OCI-LY1 (cell line): ENCODE data around the gene NPR2.

Source experiments
- H2AFZ ChIP-seq: fragments of 200-600 bp; sonication (generic), shearing (Covaris generic); 2 replicates; pipeline ENCODE4 v1.6.0; 2014; ENCODE audit warnings: antibody characterized with exemption, mild to moderate bottlenecking, low read length
- H3F3A ChIP-seq: fragments of 200-600 bp; sonication (generic), shearing (Covaris generic); 2 replicates; pipeline ENCODE4 v1.6.0; 2014; ENCODE audit warnings: mild to moderate bottlenecking, antibody characterized with exemption, low read length, moderate library complexity; ENCODE audit not compliant: insufficient read depth
- H3K27ac ChIP-seq: fragments of 200-600 bp; sonication (generic); 2 replicates; pipeline ENCODE4 v1.5.1; 2014; ENCODE audit warnings: low read length, mixed run types, mild to moderate bottlenecking, low read depth; ENCODE audit not compliant: poor library complexity, severe bottlenecking
- H3K27me3 ChIP-seq: fragments of 200-600 bp; sonication (generic); 2 replicates; pipeline ENCODE4 v1.6.0; 2014; ENCODE audit warnings: antibody characterized with exemption, mild to moderate bottlenecking, low read length, moderate library complexity; ENCODE audit not compliant: insufficient read depth
- H3K36me3 ChIP-seq: fragments of 200-600 bp; sonication (generic); 2 replicates; pipeline ENCODE4 v1.6.1; 2014; ENCODE audit warnings: mild to moderate bottlenecking, antibody characterized with exemption, low read length, moderate library complexity, mixed read lengths; ENCODE audit not compliant: insufficient read depth
- H3K4me1 ChIP-seq: fragments of 200-600 bp; sonication (generic); 2 replicates; pipeline ENCODE4 v1.5.1; 2014; ENCODE audit warnings: mild to moderate bottlenecking, low read length, moderate library complexity; ENCODE audit not compliant: insufficient read depth, severe bottlenecking
- H3K4me2 ChIP-seq: fragments of 200-600 bp; sonication (generic), shearing (Covaris generic); 2 replicates; pipeline ENCODE4 v1.6.1; 2014; ENCODE audit warnings: low read length
- H3K4me3 ChIP-seq: fragments of 200-600 bp; sonication (generic); 2 replicates; pipeline ENCODE4 v1.5.1; 2014; ENCODE audit warnings: low read length, low read depth, mild to moderate bottlenecking, mixed read lengths; ENCODE audit not compliant: poor library complexity, severe bottlenecking
- H3K79me2 ChIP-seq: fragments of 200-600 bp; shearing (Covaris generic); 2 replicates; pipeline ENCODE4 v1.6.1; 2016; ENCODE audit warnings: mixed run types, low read length, mixed read lengths; ENCODE audit not compliant: insufficient read depth
- H3K9ac ChIP-seq: fragments of 200-600 bp; sonication (generic), shearing (Covaris generic); 2 replicates; pipeline ENCODE4 v1.6.1; 2014; ENCODE audit warnings: mild to moderate bottlenecking, low read length, mixed read lengths
- H3K9me2 ChIP-seq: fragments of 200-600 bp; sonication (generic), shearing (Covaris generic); 2 replicates; pipeline ENCODE4 v1.6.1; 2014; ENCODE audit warnings: low read depth, mild to moderate bottlenecking, low read length, mixed read lengths
- H3K9me3 ChIP-seq: fragments of 200-600 bp; shearing (Covaris generic); 2 replicates; pipeline ENCODE4 v1.6.1; 2014; ENCODE audit warnings: low read length, mixed read lengths
- H4K20me1 ChIP-seq: fragments of 200-600 bp; sonication (generic), shearing (Covaris generic); 2 replicates; pipeline ENCODE4 v1.6.0; 2016; ENCODE audit warnings: mild to moderate bottlenecking, low read length; ENCODE audit not compliant: insufficient read depth
- EZH2 ChIP-seq: fragments of 200-600 bp; sonication (generic), shearing (Covaris generic); IDR thresholded peaks from 2 replicates; pipeline ENCODE4 v1.8.0; 2017; ENCODE audit warnings: borderline replicate concordance, mixed run types, mild to moderate bottlenecking, antibody characterized with exemption, low read length, moderate library complexity, mixed read lengths
- TF ChIP-seq, protein P1 (sequence below): fragments of 200-600 bp; sonication (generic), shearing (Covaris generic); IDR thresholded peaks from 2 replicates; pipeline ENCODE4 v1.5.1; 2017; ENCODE audit warnings: mild to moderate bottlenecking, antibody characterized with exemption, low read length, moderate library complexity, mixed read lengths

NPR2 gene

DNA sequence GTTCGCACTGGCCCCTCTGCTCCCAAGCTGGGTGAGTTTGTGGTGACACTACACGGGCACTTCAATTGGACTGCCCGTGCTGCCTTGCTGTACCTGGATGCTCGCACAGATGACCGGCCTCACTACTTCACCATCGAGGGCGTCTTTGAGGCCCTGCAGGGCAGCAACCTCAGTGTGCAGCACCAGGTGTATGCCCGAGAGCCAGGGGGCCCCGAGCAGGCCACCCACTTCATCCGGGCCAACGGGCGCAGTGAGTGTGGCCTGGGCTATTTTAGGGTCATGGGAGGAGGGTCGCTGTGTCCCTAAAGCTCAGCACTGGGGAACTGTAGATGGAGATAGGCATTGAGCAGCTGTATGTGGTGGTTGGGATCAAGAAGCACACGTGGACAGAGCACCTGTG, 1.4 kb downstream of the NPR2 start:
- no peaks in the 10 kb centered on the region for H3K4me1 ChIP-seq
- H3K9me2 ChIP-seq: no peaks in the 10 kb centered on the region
- H3K27ac ChIP-seq: no peak overlapping the region
- no peak overlapping the region for H2AFZ ChIP-seq
- peaks cover 4% of the 10 kb centered on the region; the same call in 1 of the 2 replicates for H3K36me3 ChIP-seq
- no peak overlapping the region for H3K9ac ChIP-seq
- H3K4me3 ChIP-seq: no peak overlapping the region
- no peaks in the 10 kb centered on the region for H3F3A ChIP-seq
- no peaks in the 10 kb centered on the region for H3K79me2 ChIP-seq
- H3K9me3 ChIP-seq: no peaks in the 10 kb centered on the region
- no peak overlapping the region for H3K4me2 ChIP-seq
- TF ChIP-seq, protein P1, sequence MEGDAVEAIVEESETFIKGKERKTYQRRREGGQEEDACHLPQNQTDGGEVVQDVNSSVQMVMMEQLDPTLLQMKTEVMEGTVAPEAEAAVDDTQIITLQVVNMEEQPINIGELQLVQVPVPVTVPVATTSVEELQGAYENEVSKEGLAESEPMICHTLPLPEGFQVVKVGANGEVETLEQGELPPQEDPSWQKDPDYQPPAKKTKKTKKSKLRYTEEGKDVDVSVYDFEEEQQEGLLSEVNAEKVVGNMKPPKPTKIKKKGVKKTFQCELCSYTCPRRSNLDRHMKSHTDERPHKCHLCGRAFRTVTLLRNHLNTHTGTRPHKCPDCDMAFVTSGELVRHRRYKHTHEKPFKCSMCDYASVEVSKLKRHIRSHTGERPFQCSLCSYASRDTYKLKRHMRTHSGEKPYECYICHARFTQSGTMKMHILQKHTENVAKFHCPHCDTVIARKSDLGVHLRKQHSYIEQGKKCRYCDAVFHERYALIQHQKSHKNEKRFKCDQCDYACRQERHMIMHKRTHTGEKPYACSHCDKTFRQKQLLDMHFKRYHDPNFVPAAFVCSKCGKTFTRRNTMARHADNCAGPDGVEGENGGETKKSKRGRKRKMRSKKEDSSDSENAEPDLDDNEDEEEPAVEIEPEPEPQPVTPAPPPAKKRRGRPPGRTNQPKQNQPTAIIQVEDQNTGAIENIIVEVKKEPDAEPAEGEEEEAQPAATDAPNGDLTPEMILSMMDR: no peak
- no peak for TF ChIP-seq EZH2
- H3K27me3 ChIP-seq: no peaks in the 10 kb centered on the region
- H4K20me1 ChIP-seq: no peaks in the 10 kb centered on the region

DNA sequence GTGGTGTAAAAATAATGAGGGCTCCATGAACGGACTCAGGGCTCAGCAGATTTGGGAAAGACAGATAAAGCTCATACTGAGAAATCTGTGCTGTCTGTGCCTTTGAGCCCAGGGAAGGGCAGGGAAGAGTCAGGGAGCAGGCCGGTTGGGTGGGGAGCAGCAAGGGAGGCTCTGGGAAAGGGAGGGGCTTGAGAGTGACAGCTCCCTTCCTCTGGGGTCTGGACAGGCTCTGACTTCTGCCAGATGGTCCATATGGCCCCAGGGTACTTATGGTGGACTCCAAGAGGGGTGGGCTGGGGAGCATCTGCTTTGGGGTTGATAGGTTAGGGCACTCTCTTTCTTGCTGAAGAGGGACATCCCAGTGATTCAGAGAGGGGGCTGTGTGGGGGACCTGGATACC, 2.1 kb downstream of the NPR2 start:
- no peaks in the 10 kb centered on the region for H3K27me3 ChIP-seq
- H3F3A ChIP-seq: no peaks in the 10 kb centered on the region
- no peaks in the 10 kb centered on the region for H3K9me3 ChIP-seq
- no peak overlapping the region for H3K9ac ChIP-seq
- no peak overlapping the region for H3K27ac ChIP-seq
- H2AFZ ChIP-seq: no peak overlapping the region
- H4K20me1 ChIP-seq: no peaks in the 10 kb centered on the region
- no peak overlapping the region for H3K4me3 ChIP-seq
- no peaks in the 10 kb centered on the region for H3K4me1 ChIP-seq
- no peak overlapping the region for H3K4me2 ChIP-seq
- peaks cover 4% of the 10 kb centered on the region; the same call in 1 of the 2 replicates for H3K36me3 ChIP-seq
- TF ChIP-seq, protein P1: no peak
- TF ChIP-seq EZH2: no peak
- H3K79me2 ChIP-seq: no peaks in the 10 kb centered on the region
- H3K9me2 ChIP-seq: no peaks in the 10 kb centered on the region

DNA sequence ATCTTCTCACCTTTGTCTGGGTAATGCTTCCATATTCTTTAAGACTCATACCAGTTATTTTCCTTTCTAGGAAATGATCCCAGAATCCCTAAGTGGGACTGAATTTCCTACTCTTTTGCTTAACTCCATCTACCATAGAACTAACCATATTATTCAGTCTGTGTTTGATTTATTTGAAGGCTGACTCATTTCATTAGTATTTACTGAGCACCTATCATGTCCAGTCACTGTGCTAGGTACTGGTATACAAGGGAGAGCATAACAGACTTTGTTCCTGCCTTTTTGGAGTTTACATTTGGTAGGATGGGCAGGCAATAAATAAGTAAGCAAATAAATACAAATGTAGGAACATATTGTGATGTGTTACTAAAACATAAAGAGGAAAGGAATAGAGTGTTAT, 4.3 kb downstream of the NPR2 start:
- Histone ChIP-seq H2AFZ (no peak overlapping the region), H3K9me2 (no peaks in the 10 kb centered on the region), H3K27me3 (no peaks in the 10 kb centered on the region), H3K4me1 (no peaks in the 10 kb centered on the region), H3K79me2 (no peaks in the 10 kb centered on the region), H4K20me1 (no peaks in the 10 kb centered on the region), H3K4me3 (no peak overlapping the region), H3K27ac (no peak overlapping the region), H3F3A (no peaks in the 10 kb centered on the region), H3K36me3 (peaks cover 1% of the 10 kb centered on the region; the same call in 1 of the 2 replicates), H3K9ac (no peak overlapping the region), H3K9me3 (no peaks in the 10 kb centered on the region), H3K4me2 (no peak overlapping the region)
- TF ChIP-seq EZH2: no peak

DNA sequence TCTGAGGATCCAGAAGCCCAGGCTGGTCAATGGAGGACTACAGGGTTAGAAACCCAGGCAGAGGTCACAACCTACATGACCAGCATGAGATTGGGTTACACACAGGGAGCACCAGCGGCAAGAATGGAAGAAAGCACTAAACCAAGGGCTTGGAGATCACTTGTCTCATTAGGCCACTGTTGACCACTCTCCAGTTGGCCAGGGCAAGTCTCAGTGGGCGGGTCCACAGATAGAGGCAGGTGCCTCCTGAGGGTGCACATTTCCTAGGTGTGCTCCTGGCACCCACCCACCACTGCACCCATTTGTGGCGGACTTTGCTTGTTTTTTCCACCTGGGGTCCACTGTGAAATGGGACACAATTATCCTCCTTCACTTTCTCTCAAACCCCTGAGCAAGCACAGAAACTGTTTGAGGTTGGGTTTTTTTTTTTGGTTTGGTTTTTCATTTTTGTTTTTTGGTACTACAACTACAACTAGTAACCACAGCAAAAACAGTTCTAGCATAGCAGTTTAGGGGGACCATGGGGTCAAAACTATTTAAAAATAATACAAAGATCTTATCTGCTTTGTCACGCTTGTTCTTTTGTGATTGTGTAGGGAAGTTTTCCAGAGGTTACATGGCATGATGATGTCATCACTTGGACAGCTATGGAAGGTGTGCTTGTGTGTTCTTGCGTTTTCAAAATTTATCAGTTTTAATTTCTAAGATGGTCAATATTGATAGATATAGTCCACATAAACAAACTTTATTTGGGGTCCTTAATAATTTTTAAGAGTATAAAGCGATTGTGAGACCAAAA, 6.1 kb downstream of the NPR2 start:
- Histone ChIP-seq H4K20me1 (no peaks in the 10 kb centered on the region), H3F3A (no peaks in the 10 kb centered on the region), H3K36me3 (peaks cover 6% of the 10 kb centered on the region; the same call in 1 of the 2 replicates), H3K4me3 (no peak overlapping the region), H3K27ac (no peak overlapping the region), H3K27me3 (no peaks in the 10 kb centered on the region), H3K4me2 (no peak overlapping the region), H3K9me2 (no peaks in the 10 kb centered on the region), H2AFZ (no peak overlapping the region), H3K79me2 (no peaks in the 10 kb centered on the region), H3K9me3 (no peaks in the 10 kb centered on the region), H3K4me1 (no peaks in the 10 kb centered on the region), H3K9ac (no peak overlapping the region)
- no peak for TF ChIP-seq EZH2
- TF ChIP-seq, protein P1: no peak
